Heart left ventricle (tissue), 16 donors: ENCODE results near the gene ARHGEF17. TPM values are rescaled to one million over a fixed set of nuclear protein-coding genes. Genes with fewer than 3 reads are reported as not detected.

Experiments
- ATAC-seq, 4 donors: fragments of 200-7000 bp; cut with Tn5 transposase; one replicate each; pipeline ENCODE4 v1.9.1; 2020 to 2022; ENCODE audit warnings: moderate library complexity in 4 of 4, mild to moderate bottlenecking in 3 of 4, moderate number of reproducible peaks in 1 of 4
- DNase-seq, 5 donors: peaks; one replicate each; pipeline ENCODE4 v3.0.0-alpha.2; 2020
- H3K27ac ChIP-seq, 12 donors: fragments of 200-600 bp; sonication (generic) in 4 of 12; one replicate each; pipeline versions ENCODE4 v1.5.0 to v1.8.0; 2016 to 2022; ENCODE audit warnings: mild to moderate bottlenecking in 2 of 12
- H3K27me3 ChIP-seq, 9 donors: fragments of 200-600 bp; sonication (generic) in 2 of 9; one replicate each; pipeline versions ENCODE4 v1.5.1 to v1.8.0; 2016 to 2022; ENCODE audit warnings: mild to moderate bottlenecking in 3 of 9
- H3K36me3 ChIP-seq, 9 donors: fragments of 200-600 bp; sonication (generic) in 2 of 9; one replicate each; pipeline versions ENCODE4 v1.5.0 to v1.8.0; 2018 to 2022; ENCODE audit warnings: mild to moderate bottlenecking in 2 of 9
- H3K4me1 ChIP-seq, 12 donors: fragments of 200-600 bp; sonication (generic) in 4 of 12; one replicate each; pipeline versions ENCODE4 v1.5.0 to v1.8.0; 2016 to 2022; ENCODE audit warnings: mild to moderate bottlenecking in 3 of 12
- H3K4me3 ChIP-seq, 12 donors: fragments of 200-600 bp; sonication (generic) in 4 of 12; one replicate each; pipeline versions ENCODE4 v1.5.0 to v1.8.0; 2017 to 2022; ENCODE audit warnings: mild to moderate bottlenecking in 9 of 12, moderate library complexity in 4 of 12
- H3K9me3 ChIP-seq, 12 donors: fragments of 200-600 bp; sonication (generic) in 4 of 12; one replicate each; pipeline versions ENCODE4 v1.5.0 to v1.8.0; 2016 to 2022; ENCODE audit warnings: mild to moderate bottlenecking in 1 of 12
- POLR2A ChIP-seq, 2 donors: fragments of 450-650 bp; IDR thresholded peaks; one replicate each; pipeline ENCODE4 v1.6.1; 2017; ENCODE audit warnings: antibody characterized with exemption in 2 of 2, mild to moderate bottlenecking in 2 of 2, moderate library complexity in 2 of 2
- WGBS, 4 donors: extraction: QIAGEN DNeasy Blood & Tissue Kit in 2 of 4; methylation state at CpG; one replicate each; pipeline versions ENCODE4 v1.1.5 to v1.1.7; 2013 to 2018; 5-methylcytosine and 5-hydroxymethylcytosine counted together
- intact Hi-C, 10 donors: fragments of 100-400 bp; cut with DNase I; formaldehyde crosslinking; loops; one replicate each; pipeline versions ENCODE4 v1.11.1 to v1.14.2; 2022
- polyA plus RNA-seq, 2 donors: library from polyadenylated mRNA; stranded (reverse); fragments of 200-250 nt; gene quantifications; one replicate each; pipeline ENCODE4 v1.2.3, GENCODE V29; 2013
- total RNA-seq, 9 donors: library from RNA; depleted of rRNA in 2 of 9; stranded (reverse); fragments of >200 nt in 2 of 9; fragmentation: NEBNext Ultra II Directional in 3 of 9; extraction: Animal tissue kit (Norgen Biotek cat#: 25700) in 3 of 9; gene quantifications; one replicate each; pipeline versions ENCODE4 v1.1.0 to v1.2.4, GENCODE V29; 2016 to 2023
- TF ChIP-seq, protein P1 (sequence below), 12 donors: fragments of 200-600 bp; sonication (generic) in 4 of 12; IDR thresholded peaks; one replicate each; pipeline versions ENCODE4 v1.5.0 to v1.8.0; 2018 to 2022; ENCODE audit warnings: antibody characterized with exemption in 12 of 12, mild to moderate bottlenecking in 5 of 12
- donor health status: ischemic (EF 13 %, LVEDD 7.1; RV severe dilation, severe dysfunction).
- donor health status: healthy with polysubstance abuse.
- donor health status: DM: no; HTN: yes; CAD: no.
- donor health status: DM: no; HTN: no; CAD: no.
- donor health status: ischemic (EF 25% LVEDD 6.9; RV normal size, moderate dysfunction).
- donor health status: ischemic (EF 25% LVEDD 5.7; RV mildly dilated, moderate dysfunction).
- donor health status: healthy.
- donor health status: DM: yes; HTN: yes; CAD: no.
- donor health status: ischemic (EF 35%, LVEDD 5.7; RV mildly dilated, moderate dysfunction).
- donor health status: nonischemic (EF 11% LVEDD 7.7; RV severe dilation, severe dysfunction).
- donor health status: DM: yes; HTN: yes; CAD: no.
- donor health status: PGD.
- donor health status: ischemic (EF 29% LVEDD 5.4; RV normal size, mild dysfunction).
- donor health status: nonischemic (EF 23%, LVEDD 6.1; RV moderate dilation, normal function).

Gene ARHGEF17
- total and polyA plus RNA-seq, 11 donors = 27.5 to 83.9 (median 56.5) TPM

DNA sequence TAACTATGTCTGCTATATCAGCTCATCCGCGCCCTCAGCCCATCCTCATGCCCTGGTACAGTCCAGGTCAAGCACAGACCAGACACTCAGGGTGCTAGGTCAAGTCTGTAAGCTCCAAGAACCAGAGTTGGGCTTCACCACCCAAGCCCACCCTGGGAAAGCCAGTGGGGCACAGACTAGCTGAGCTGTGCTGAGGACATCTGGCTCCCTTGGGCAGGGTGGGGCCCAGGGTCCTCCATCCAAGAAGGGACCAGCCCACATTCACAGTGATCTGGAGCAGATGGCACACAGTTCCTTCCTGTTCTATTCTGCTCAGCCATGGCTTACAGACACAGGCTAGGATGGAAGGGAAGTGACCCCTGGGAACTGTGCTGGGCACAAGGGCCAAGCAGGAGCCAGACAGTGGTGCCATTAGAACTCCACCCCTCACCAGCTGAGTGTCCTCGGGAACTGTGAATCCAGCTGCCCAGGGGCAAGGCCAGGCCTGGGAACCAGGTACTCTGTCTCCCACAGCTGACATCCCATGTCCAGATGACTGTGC, 26.8 kb upstream of the ARHGEF17 start:
- H3K36me3 ChIP-seq = no peaks in the 10 kb centered on the region
- no peaks in the 10 kb centered on the region for H3K27me3 ChIP-seq
- no peak overlapping the region for H3K4me3 ChIP-seq
- intact Hi-C loops = loop anchor here in 2 of 10 donors (10.0 kb wide), 1 partner anchor 556 kb away; no protein-coding TSS in a partner anchor
- 84 to 96% (median 94%) methylated on average over 2 to 3 of the region's 3 CpGs for WGBS, 4 donors
- peak overlapping the region in 5 of 12 donors; percentile 12 to 88 (median 33) for H3K27ac ChIP-seq
- ATAC-seq = peak; percentile 33 to 78 (median 62)
- DNase-seq = peak in 1 of 5 donors; percentile 60
- TF ChIP-seq POLR2A (IDR thresholded peaks at IDR 0.05) = no peak
- no peaks in the 10 kb centered on the region for H3K9me3 ChIP-seq
- H3K4me1 ChIP-seq = peaks cover 0 to 66% (median 0%) of the 10 kb centered on the region in 12 donors

DNA sequence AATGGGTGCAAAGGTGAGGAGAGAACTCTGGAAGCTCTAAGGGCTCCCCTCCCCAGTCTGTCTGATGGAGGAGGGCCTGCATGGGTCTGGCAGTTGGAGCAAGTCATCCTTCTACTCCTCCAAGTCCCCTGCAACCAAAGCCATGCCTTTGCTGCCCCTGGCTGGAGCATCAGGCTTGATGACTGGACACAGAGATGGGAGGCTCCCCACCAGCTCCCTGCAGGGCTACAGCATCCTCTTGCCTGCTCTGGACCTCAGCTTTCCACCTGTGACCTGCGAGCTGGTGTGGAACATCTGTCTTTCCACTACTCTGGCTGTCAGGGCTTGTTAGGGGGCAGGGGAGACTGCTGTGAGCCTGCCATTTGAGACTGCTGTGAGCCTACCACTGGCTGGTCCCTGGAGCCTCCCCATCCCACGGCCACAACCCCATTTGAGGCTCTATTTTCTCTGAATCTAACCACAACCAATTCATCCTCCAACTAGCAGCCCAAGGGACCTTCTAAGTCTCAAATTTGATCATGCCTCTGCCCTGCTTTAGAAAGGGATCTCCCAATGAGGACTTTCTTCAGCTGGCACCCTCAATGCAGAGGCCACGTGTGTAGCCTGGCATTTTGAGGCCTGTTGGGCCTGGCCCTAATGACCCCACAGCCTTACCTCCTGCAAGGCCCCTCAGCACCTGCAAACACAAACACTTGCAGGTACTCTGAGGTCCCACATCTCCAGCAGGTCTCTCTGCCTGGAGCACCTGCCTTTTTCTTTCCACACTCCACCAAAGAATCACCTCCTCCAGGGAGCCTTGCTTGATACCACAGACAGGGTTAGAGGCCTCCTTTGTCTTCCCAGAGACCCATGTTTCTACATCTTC, 26.0 kb upstream of the ARHGEF17 start:
- peaks cover 0 to 73% (median 1%) of the 10 kb centered on the region in 12 donors for H3K4me1 ChIP-seq
- ATAC-seq (no peak), DNase-seq (peak in 1 of 5 donors; percentile 6)
- intact Hi-C loops = loop anchor here in 2 of 10 donors (10.0 kb wide), 1 partner anchor 557 kb away; no protein-coding TSS in a partner anchor
- TF ChIP-seq, protein P1, sequence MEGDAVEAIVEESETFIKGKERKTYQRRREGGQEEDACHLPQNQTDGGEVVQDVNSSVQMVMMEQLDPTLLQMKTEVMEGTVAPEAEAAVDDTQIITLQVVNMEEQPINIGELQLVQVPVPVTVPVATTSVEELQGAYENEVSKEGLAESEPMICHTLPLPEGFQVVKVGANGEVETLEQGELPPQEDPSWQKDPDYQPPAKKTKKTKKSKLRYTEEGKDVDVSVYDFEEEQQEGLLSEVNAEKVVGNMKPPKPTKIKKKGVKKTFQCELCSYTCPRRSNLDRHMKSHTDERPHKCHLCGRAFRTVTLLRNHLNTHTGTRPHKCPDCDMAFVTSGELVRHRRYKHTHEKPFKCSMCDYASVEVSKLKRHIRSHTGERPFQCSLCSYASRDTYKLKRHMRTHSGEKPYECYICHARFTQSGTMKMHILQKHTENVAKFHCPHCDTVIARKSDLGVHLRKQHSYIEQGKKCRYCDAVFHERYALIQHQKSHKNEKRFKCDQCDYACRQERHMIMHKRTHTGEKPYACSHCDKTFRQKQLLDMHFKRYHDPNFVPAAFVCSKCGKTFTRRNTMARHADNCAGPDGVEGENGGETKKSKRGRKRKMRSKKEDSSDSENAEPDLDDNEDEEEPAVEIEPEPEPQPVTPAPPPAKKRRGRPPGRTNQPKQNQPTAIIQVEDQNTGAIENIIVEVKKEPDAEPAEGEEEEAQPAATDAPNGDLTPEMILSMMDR (IDR thresholded peaks at IDR 0.05) = no peak
- no peak for TF ChIP-seq POLR2A (IDR thresholded peaks at IDR 0.05)
- peak overlapping the region in 1 of 12 donors; percentile 88 for H3K27ac ChIP-seq
- no peaks in the 10 kb centered on the region for H3K36me3 ChIP-seq
- no peaks in the 10 kb centered on the region for H3K9me3 ChIP-seq
- H3K4me3 ChIP-seq = no peak overlapping the region
- no peaks in the 10 kb centered on the region for H3K27me3 ChIP-seq
- WGBS, 4 donors = 92 to 100% (median 94%) methylated on average over 3 of the region's 3 CpGs

- peak in 1 of 5 donors; percentile 23 for DNase-seq
- intact Hi-C loops = loop anchor here in 2 of 10 donors (10.0 kb wide), 1 partner anchor 559 kb away; no protein-coding TSS in a partner anchor
- Histone ChIP-seq H3K9me3 (no peaks in the 10 kb centered on the region), H3K27me3 (no peaks in the 10 kb centered on the region), H3K36me3 (no peaks in the 10 kb centered on the region), H3K4me1 (peaks cover 0 to 87% (median 14%) of the 10 kb centered on the region in 12 donors), H3K4me3 (no peak overlapping the region), H3K27ac (peak overlapping the region in 2 of 12 donors; percentile 13 to 66)
- TF ChIP-seq, protein P1 (IDR thresholded peaks at IDR 0.05) = no peak
- TF ChIP-seq POLR2A (IDR thresholded peaks at IDR 0.05) = no peak
- peak in 1 of 4 donors; percentile 10 for ATAC-seq
- WGBS, 4 donors = 77 to 88% (median 82%) methylated on average over 9 to 10 of the region's 10 CpGs
Observed at GRCh38 chr11:73283276-73284000, 24.6 kb upstream of the ARHGEF17 start.

GRCh38 chr11:73284106-73284505, 24.0 kb upstream of the ARHGEF17 start:
- TF ChIP-seq, protein P1 (IDR thresholded peaks at IDR 0.05) = no peak
- TF ChIP-seq POLR2A (IDR thresholded peaks at IDR 0.05) = no peak
- Histone ChIP-seq H3K27ac (peak overlapping the region in 1 of 12 donors; percentile 66), H3K4me1 (peaks cover 0 to 90% (median 20%) of the 10 kb centered on the region in 12 donors), H3K36me3 (no peaks in the 10 kb centered on the region), H3K4me3 (no peak overlapping the region), H3K27me3 (no peaks in the 10 kb centered on the region), H3K9me3 (no peaks in the 10 kb centered on the region)
- 89 to 94% (median 92%) methylated on average over 3 of the region's 3 CpGs for WGBS, 4 donors
- peak in 1 of 5 donors; percentile 9 for DNase-seq
- intact Hi-C loops = loop anchor here in 2 of 10 donors (10.0 kb wide), 1 partner anchor 559 kb away; no protein-coding TSS in a partner anchor
- ATAC-seq = no peak
